SK-N-SH treated with all-trans-retinoic acid at 6 μM for 48 hours (cell line): ENCODE results near the gene MGARP.

Source experiments
- ATAC-seq: fragments of 200-7000 bp; cut with Tn5 transposase; 3 replicates; pipeline ENCODE4 v1.9.1; 2020; ENCODE audit warnings: mild to moderate bottlenecking, moderate library complexity
- ARNTL ChIP-seq: fragments of 450-650 bp; formaldehyde crosslinking; IDR thresholded peaks from 2 replicates; pipeline ENCODE4 v1.5.0; 2020; ENCODE audit warnings: low read depth, mild to moderate bottlenecking, moderate library complexity, borderline replicate concordance
- BACH2 ChIP-seq: fragments of 250-450 bp; sonication (Bioruptor Pico); IDR thresholded peaks from 2 replicates; pipeline ENCODE4 v1.9.0; 2021; ENCODE audit warnings: mild to moderate bottlenecking, borderline replicate concordance
- CSDC2 ChIP-seq: fragments of 250-450 bp; sonication (Bioruptor Pico); IDR thresholded peaks from 2 replicates; pipeline ENCODE4 v1.5.0; 2020; ENCODE audit warnings: mild to moderate bottlenecking, moderate library complexity
- ESRRG ChIP-seq: fragments of 250-450 bp; sonication (Bioruptor Pico); IDR thresholded peaks from 2 replicates; pipeline ENCODE4 v1.6.1; 2021; ENCODE audit warnings: mild to moderate bottlenecking
- GLIS3 ChIP-seq: fragments of 250-450 bp; sonication (Bioruptor Pico); IDR thresholded peaks from 2 replicates; pipeline ENCODE4 v1.5.0; 2020; ENCODE audit warnings: mild to moderate bottlenecking, moderate library complexity
- ISL1 ChIP-seq: fragments of 250-450 bp; sonication (Bioruptor Pico); IDR thresholded peaks from 2 replicates; pipeline ENCODE4 v2.1.2; 2022; ENCODE audit warnings: mild to moderate bottlenecking, moderate library complexity
- OSR1 ChIP-seq: fragments of 250-450 bp; sonication (Bioruptor Pico); IDR thresholded peaks from 2 replicates; pipeline ENCODE4 v1.8.0; 2022; ENCODE audit warnings: moderate library complexity, mild to moderate bottlenecking, inconsistent platforms
- RARB ChIP-seq: fragments of 250-450 bp; sonication (Bioruptor Pico); IDR thresholded peaks from 2 replicates; pipeline ENCODE4 v1.8.0; 2021; ENCODE audit warnings: mild to moderate bottlenecking, moderate library complexity
- SNAI2 ChIP-seq: fragments of 250-450 bp; sonication (Bioruptor Pico); IDR thresholded peaks from 2 replicates; pipeline ENCODE4 v1.5.0; 2020; ENCODE audit warnings: mild to moderate bottlenecking, moderate library complexity
- TOX ChIP-seq: fragments of 250-450 bp; sonication (Bioruptor Pico); IDR thresholded peaks from 2 replicates; pipeline ENCODE4 v1.8.0; 2021; ENCODE audit warnings: mild to moderate bottlenecking, moderate library complexity, borderline replicate concordance
- ZC3H10 ChIP-seq: fragments of 250-450 bp; sonication (Bioruptor Pico); IDR thresholded peaks from 2 replicates; pipeline ENCODE4 v1.5.1; 2021; ENCODE audit warnings: mild to moderate bottlenecking, moderate library complexity
- ZFP3 ChIP-seq: fragments of 250-450 bp; sonication (Bioruptor Pico); IDR thresholded peaks from 2 replicates; pipeline ENCODE4 v1.5.0; 2020; ENCODE audit warnings: mild to moderate bottlenecking, moderate library complexity
- ZNF565 ChIP-seq: fragments of 450-650 bp; formaldehyde crosslinking; conservative IDR thresholded peaks from 2 replicates; pipeline ENCODE4 v1.5.0; 2020; ENCODE audit warnings: low read depth, mild to moderate bottlenecking, moderate library complexity
- TF ChIP-seq, protein P1 (sequence below): fragments of 250-450 bp; sonication (Bioruptor Pico); IDR thresholded peaks from 2 replicates; pipeline ENCODE4 v1.8.0; 2020; ENCODE audit warnings: mild to moderate bottlenecking, moderate library complexity, borderline replicate concordance
- TF ChIP-seq, protein P2 (sequence below): fragments of 250-450 bp; sonication (Bioruptor Pico); IDR thresholded peaks from 2 replicates; pipeline ENCODE4 v1.5.0; 2020; ENCODE audit warnings: mild to moderate bottlenecking, moderate library complexity
- TF ChIP-seq, protein P3 (sequence below): fragments of 250-450 bp; sonication (Bioruptor Pico); IDR thresholded peaks from 2 replicates; pipeline ENCODE4 v1.5.1; 2021; ENCODE audit warnings: mild to moderate bottlenecking, moderate library complexity
- TF ChIP-seq, protein P4 (sequence below): fragments of 250-450 bp; sonication (Bioruptor Pico); IDR thresholded peaks from 2 replicates; pipeline ENCODE4 v1.8.0; 2021; ENCODE audit warnings: low read depth, mild to moderate bottlenecking, moderate library complexity, borderline replicate concordance

MGARP gene

DNA sequence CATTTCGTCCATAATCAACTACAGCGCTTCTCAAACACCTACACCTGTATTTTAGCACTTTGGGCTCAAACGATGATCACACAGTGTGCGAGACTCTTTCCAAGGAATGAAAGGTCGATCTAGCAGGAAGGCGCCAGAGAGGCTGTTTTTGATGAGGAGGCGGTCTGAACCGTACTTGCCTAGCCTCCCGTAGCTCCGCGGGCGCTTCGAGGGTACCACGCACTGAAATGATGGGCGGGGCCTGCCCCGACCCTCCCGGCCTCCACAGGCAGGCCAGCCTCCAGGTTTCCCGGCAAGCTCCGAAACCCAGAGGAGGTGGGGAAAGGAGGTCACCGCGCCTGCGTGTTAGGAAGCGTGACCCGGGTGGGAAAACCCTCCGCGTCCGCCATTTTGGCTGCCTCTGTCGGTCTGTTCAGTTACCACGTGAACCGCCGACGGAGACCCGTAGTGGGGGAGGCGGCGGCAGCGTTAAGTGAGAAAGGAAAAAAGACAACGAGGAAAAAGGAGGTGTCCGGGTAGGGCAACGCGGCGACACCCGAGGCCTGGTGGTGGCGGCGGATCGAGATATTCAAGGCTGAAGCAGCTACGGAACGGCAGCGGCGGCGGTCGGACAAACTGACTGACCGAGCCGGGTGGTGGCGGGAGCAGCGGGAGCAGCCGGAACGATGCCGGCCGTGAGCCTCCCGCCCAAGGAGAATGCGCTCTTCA lies 21.2 kb upstream of the MGARP start, which contains the start of gene NAA15:
TSS of gene NAA15 (plus strand) at position 393 of the 708 bp plus-strand sequence. CDS start at position 666, 273 bp downstream.
- TF ChIP-seq, protein P1, sequence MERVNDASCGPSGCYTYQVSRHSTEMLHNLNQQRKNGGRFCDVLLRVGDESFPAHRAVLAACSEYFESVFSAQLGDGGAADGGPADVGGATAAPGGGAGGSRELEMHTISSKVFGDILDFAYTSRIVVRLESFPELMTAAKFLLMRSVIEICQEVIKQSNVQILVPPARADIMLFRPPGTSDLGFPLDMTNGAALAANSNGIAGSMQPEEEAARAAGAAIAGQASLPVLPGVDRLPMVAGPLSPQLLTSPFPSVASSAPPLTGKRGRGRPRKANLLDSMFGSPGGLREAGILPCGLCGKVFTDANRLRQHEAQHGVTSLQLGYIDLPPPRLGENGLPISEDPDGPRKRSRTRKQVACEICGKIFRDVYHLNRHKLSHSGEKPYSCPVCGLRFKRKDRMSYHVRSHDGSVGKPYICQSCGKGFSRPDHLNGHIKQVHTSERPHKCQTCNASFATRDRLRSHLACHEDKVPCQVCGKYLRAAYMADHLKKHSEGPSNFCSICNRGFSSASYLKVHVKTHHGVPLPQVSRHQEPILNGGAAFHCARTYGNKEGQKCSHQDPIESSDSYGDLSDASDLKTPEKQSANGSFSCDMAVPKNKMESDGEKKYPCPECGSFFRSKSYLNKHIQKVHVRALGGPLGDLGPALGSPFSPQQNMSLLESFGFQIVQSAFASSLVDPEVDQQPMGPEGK (CRISPR knock-in tag), result no peak
- TF ChIP-seq CSDC2, result no peak
- no peak for TF ChIP-seq ZFP3 (CRISPR knock-in tag)
- no peak for TF ChIP-seq TOX (CRISPR knock-in tag)
- TF ChIP-seq BACH2, result no peak
- TF ChIP-seq OSR1, result no peak
- TF ChIP-seq, protein P2, sequence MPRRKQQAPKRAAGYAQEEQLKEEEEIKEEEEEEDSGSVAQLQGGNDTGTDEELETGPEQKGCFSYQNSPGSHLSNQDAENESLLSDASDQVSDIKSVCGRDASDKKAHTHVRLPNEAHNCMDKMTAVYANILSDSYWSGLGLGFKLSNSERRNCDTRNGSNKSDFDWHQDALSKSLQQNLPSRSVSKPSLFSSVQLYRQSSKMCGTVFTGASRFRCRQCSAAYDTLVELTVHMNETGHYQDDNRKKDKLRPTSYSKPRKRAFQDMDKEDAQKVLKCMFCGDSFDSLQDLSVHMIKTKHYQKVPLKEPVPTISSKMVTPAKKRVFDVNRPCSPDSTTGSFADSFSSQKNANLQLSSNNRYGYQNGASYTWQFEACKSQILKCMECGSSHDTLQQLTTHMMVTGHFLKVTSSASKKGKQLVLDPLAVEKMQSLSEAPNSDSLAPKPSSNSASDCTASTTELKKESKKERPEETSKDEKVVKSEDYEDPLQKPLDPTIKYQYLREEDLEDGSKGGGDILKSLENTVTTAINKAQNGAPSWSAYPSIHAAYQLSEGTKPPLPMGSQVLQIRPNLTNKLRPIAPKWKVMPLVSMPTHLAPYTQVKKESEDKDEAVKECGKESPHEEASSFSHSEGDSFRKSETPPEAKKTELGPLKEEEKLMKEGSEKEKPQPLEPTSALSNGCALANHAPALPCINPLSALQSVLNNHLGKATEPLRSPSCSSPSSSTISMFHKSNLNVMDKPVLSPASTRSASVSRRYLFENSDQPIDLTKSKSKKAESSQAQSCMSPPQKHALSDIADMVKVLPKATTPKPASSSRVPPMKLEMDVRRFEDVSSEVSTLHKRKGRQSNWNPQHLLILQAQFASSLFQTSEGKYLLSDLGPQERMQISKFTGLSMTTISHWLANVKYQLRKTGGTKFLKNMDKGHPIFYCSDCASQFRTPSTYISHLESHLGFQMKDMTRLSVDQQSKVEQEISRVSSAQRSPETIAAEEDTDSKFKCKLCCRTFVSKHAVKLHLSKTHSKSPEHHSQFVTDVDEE (CRISPR knock-in tag), result no peak
- no peak for TF ChIP-seq ZNF565 (CRISPR knock-in tag)
- no peak for TF ChIP-seq RARB (CRISPR knock-in tag)
- no peak for TF ChIP-seq ESRRG
- no peak for TF ChIP-seq ZC3H10 (CRISPR knock-in tag)
- no peak for TF ChIP-seq ISL1 (CRISPR knock-in tag)

DNA sequence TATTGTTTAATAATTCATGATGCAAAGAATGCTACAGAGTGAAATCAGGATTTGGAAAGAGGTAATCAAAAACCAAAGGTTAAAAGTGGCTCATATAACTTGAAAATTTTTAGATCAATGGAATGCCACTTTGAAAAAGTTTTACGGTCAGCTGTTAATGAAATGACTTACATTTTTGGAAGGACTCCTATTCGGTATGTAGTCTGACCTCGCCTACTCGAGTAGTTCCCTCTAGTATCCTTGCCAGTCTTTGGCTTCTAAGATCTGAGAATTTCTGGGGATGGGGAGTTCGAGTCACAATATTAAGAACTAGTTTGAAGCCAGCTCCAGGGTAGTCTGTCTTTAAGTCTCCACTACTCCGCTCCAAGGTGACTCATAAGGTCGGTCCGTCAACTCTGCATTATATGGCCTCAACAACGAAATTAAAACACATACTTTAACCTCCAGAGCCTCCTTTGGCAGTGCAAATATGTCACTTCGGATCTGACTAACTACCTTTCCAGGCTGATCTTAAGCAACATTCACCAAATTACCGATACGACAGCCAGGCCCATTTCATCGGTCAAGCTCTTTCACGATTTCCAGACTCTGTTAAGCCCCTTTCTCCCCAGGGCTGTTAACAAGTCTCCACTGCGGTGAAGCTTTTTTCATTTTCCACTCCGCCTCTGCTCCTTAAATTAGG lies 20.5 kb upstream of the MGARP start:
- TF ChIP-seq, protein P3, sequence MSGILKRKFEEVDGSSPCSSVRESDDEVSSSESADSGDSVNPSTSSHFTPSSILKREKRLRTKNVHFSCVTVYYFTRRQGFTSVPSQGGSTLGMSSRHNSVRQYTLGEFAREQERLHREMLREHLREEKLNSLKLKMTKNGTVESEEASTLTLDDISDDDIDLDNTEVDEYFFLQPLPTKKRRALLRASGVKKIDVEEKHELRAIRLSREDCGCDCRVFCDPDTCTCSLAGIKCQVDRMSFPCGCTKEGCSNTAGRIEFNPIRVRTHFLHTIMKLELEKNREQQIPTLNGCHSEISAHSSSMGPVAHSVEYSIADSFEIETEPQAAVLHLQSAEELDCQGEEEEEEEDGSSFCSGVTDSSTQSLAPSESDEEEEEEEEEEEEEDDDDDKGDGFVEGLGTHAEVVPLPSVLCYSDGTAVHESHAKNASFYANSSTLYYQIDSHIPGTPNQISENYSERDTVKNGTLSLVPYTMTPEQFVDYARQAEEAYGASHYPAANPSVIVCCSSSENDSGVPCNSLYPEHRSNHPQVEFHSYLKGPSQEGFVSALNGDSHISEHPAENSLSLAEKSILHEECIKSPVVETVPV (CRISPR knock-in tag), result no peak
- TF ChIP-seq CSDC2 (no peak), SNAI2 (CRISPR knock-in tag) (no peak), ZFP3 (CRISPR knock-in tag) (peak; percentile 72; the same call in 1 of the 2 replicates), GLIS3 (CRISPR knock-in tag) (no peak)
- TF ChIP-seq, protein P1 (CRISPR knock-in tag), result no peak

More for the DNA sequence above, 21.2 kb upstream of the MGARP start, which contains the start of gene NAA15:
- peak; percentile 92 for ATAC-seq

DNA sequence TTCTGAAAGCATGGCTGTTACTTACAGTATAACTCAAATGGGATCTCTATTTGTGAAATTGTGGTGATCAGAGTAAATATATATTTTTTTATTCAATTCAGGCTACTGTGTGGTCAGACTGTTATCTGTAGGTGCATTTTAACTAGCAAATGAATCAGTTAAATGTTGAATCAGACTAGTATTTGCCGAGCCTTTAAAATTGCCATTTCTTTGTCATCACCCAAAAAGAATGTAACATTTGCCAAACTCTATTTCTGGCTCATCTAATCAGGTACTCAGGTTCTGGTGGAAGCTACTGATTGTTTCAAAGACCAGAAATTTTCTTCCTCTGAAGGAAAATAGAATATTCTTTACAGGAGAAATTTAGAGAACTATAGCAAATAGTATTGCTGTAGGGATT lies 19.5 kb upstream of the MGARP start:
- ATAC-seq, result no peak
- TF ChIP-seq ESRRG (no peak), BACH2 (no peak), GLIS3 (CRISPR knock-in tag) (no peak), ARNTL (no peak), ISL1 (CRISPR knock-in tag) (no peak), ZC3H10 (CRISPR knock-in tag) (no peak)
- TF ChIP-seq, protein P4, sequence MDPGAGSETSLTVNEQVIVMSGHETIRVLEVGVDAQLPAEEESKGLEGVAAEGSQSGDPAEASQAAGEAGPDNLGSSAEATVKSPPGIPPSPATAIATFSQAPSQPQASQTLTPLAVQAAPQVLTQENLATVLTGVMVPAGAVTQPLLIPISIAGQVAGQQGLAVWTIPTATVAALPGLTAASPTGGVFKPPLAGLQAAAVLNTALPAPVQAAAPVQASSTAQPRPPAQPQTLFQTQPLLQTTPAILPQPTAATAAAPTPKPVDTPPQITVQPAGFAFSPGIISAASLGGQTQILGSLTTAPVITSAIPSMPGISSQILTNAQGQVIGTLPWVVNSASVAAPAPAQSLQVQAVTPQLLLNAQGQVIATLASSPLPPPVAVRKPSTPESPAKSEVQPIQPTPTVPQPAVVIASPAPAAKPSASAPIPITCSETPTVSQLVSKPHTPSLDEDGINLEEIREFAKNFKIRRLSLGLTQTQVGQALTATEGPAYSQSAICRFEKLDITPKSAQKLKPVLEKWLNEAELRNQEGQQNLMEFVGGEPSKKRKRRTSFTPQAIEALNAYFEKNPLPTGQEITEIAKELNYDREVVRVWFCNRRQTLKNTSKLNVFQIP, result no peak

More for the DNA sequence above, 20.5 kb upstream of the MGARP start:
- ATAC-seq, result peak; percentile 50
